ENCODE measurements around the gene PAN3.
A peak's percentile ranks its signal among the peaks of the same experiment; 100 is the strongest.
"Not testable (repeated sequence)": the region's sequence is repeated elsewhere in the genome, so short reads cannot be mapped to it uniquely, and the experiment has no call there.

PAN3 gene

DNA sequence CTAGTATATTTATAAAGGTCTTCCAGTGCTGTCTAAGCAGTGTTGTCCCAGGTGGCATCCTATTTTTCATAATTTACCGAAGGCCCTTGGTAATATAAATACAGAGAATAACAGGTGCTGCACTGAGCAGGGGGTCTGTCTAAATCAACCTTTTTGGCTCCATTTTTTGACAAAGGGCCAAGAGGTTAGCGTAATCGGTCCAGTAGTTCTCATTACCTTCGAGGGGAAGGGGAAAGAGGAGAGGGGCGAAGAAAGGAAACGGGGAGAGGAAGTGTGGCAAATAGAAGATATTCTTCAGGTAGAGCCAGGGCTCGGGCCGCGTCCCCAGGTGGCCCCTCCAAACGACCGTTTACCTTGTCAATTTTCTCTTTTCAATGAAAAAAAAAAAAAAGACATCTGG is 749 bp upstream of the PAN3 start:
- DNase-seq (ENCODE audit: low read depth in 2 of 2), result no peak

DNA sequence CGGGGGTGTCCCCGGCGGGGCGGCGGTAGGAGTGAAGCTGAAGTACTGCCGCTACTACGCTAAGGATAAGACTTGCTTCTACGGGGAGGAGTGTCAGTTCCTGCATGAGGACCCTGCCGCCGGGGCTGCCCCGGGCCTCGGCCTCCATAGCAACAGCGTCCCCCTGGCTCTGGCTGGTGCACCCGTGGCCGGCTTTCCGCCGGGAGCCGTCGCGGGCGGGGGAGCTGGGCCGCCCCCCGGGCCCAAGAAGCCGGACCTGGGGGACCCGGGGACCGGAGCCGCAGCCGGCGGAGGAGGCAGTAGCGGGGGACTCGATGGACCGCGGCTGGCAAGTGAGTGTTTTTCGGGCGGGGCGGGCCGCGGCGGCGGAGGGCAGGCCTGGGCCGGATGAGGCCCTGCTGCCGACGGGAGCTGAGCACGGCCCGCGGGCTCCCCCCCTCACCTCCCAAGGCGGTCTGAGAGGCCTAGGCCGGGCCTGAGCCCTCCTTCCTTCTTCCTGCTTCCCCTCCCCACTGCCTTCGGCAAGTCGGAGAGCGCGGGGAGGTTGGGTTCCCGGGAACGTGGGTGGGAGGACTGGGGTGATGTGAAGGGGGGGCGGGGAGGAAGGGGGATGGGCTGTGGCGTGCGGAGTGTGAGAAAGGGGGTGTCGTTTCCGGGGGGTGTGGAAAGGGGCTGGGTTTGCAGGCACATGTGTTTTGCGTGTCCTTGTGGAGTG is 568 bp downstream of the PAN3 start:
- peak; percentile 82 to 85 for DNase-seq (ENCODE audit: low read depth in 2 of 2)

DNA sequence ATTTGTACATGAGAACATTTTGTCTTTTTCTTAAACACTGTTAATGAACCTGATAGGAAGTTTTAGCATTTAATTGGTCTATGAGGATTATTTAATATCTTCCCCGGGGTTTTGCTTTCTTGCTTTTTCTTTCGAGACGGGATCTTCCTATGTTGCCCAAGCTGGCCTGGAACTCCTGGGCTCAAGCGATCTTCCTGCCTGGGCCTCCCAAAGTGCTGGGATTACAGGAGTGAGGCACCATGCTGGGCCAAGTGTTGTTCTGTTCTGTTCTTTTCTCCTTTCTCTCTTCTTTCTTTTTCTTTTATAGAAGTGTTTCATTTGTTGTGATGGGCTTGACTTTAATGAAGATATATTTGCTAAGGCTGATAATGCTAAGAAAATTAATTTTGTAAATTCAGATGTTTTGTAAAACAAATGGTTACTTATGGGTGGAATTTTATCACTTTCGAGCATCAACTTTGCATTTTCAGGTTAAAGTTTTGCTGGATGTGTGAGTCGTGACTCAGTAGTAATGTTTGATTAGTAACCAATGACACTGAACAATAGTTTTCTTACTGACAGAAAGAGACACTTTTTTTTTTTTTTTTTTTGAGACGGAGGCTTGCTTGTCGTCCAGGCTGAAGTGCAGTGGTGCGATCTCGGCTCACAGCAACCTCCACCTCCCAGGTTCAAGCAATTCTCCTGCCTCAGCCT is 2.2 kb downstream of the PAN3 start:
- DNase-seq (ENCODE audit: low read depth in 2 of 2), result no peak

DNA sequence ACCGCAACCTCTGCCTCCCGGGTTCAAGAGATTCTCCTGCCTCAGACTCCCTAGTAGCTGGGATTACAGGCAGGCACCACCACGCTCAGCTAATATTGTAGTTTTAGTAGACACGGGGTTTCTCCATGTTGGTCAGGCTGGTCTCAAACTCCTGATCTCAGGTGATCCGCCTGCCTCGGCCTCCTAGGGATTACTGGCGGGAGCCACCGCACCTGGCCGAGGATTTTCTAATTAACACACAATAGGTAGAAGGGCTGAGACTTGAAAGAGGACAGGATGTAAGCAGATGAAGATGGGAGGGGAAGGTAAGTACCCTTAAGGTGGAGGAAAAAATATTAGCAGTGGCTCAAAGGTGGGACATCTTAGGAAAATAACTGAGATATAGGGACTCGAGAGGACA is 3.2 kb downstream of the PAN3 start:
- not testable (repeated sequence) for DNase-seq (ENCODE audit: low read depth in 2 of 2)

DNA sequence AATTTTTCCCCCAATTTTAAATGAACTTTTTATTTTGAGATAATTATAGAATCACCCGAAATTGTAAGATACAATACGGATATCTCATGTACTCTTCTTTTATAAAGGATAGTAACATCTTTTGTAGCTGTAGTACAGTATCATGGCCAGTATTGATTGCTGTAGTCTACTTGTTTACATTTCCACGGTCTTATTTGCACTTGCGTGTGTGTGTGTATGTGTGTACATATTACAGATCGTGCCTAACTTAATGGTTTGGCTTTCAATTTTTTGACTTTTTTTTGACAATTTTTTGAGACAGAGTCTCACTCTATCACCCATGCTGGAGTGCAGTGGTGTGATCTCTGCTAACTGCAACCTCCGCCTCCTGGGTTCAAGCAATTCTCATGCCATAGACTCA is 6.7 kb downstream of the PAN3 start:
- DNase-seq (ENCODE audit: low read depth in 2 of 2), result no peak

DNA sequence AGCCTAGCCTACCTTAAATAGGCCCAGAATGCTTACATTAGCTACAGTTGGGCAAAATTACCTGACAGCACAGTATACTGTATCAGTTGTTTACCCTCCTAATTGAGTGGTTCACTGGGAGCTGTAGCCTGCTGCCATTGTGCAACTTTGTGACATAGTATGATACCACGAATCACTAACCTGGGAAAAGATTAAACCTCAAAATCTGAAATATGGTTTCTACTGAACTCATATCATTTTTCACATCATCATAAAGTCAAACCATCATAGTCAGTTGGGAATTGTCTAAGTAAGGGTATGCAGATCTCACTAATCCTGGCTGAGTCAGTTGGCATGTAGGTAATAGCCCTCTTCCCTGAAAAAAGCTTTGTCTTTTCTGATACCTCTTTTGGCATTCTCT is 9.2 kb downstream of the PAN3 start:
- no peak for DNase-seq (ENCODE audit: low read depth in 2 of 2)

DNA sequence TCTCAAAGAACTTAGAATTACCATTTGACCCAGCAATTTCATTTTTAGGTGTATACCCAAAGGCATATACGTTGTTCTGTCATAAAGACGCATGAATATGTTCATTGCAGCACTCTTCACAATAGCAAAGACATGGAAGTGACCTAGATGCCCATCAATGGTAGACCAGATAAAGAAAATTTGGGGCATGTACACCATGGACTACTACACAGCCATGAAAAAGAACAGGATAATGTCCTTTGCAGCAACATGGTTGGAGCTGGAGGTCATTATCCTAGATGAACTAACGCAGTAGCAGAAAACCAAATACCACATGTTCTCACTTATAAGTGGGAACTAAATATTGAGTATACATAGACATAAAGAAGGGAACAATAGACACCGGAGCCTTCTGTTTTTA is 20.7 kb downstream of the PAN3 start:
- no peak for DNase-seq (ENCODE audit: low read depth in 2 of 2)

DNA sequence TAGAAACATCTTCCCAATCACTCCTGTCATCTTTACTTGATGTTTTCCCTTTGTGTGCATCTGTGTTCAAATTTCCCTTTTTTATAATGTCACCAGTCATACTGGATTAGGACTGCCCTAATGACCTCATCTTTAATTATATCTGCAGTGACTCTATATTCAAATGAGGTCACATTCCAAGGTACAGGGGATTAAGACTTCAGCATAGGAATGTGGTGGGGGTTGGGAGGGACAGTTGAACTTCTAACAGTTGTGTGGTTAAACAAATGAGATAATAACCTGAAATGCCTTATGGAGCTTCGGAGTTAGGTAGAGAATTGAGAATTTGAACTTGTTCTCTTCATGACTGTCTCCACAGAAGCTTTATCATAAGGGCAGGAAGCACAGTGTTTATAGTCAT is 23.0 kb downstream of the PAN3 start:
- DNase-seq (ENCODE audit: low read depth in 2 of 2), result no peak

DNA sequence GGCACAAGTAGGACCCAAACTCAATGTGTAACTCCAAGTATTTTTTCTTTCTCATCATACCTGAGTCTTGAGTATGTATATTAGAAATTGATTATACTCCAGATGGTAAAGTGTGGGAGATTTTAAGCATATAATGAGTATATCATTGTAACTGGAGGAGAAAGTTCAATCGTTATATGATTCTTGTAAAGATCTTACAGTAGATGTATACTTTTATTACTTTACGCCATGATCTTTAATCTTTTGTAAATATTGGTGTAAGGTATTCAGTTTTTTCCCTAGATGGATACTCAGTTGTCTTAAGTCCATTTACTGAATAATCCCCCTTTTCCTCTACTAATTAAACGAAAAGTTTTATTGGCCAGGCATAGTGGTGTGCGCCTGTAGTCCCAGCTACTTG is 25.2 kb downstream of the PAN3 start:
- no peak for DNase-seq (ENCODE audit: low read depth in 2 of 2)

DNA sequence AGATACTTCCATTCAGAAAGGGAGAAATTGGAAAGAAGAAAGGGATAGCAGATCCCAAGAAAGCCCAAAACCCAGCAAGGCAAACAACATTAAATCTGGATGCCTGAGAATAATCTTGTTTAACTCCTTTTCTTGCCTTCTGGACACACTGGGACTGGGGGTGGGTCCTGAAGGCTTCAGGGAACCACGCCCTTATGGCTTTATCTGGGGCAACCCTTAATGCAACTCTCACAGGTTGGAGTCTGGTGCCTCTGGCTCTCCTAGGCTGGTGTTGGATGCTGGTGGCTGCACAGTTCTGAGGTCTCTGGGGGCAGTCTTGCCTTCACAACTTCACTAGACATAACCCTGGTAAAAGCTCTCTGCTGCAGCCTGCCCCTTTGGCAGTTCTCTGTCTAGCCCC is 27.9 kb downstream of the PAN3 start:
- no peak for DNase-seq (ENCODE audit: low read depth in 2 of 2)

DNA sequence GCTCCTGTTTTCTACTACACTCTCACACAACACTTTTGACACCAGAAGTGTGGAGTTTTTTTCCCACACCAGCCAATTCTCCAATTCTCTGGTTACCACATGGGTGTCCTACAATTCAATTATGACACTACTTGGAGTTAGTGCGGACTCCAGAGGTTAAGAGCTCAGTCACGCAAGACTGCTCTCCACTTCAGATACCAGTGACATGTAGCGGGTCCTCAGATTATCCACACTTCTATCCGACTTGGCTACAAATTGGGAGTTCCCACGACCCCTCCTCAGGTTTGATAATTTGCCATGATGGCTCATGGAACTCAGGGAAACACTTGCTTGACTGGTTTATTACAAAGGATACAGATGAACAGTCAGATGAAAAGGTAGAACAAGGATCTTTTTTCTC is 32.9 kb downstream of the PAN3 start:
- no peak for DNase-seq (ENCODE audit: low read depth in 2 of 2)

DNA sequence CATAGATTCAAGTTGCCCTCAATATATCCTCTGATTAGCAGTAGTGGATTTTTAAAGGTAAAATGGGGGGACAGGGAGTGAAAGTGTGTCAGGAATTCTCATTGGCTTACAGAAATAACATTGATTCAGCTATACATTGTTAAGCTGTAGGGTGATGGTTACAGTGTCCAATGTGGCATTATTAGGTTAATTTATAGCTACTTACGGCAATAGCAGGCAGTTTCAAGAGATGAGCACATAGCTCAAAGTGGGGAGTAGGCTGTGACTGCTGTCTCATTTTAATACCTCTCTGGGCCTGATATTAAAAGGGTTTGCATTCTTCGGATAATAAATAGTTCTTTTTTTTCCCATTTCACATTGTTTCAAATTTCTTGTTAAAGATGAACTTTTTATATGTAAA is 34.6 kb downstream of the PAN3 start:
- DNase-seq (ENCODE audit: low read depth in 2 of 2), result no peak

DNA sequence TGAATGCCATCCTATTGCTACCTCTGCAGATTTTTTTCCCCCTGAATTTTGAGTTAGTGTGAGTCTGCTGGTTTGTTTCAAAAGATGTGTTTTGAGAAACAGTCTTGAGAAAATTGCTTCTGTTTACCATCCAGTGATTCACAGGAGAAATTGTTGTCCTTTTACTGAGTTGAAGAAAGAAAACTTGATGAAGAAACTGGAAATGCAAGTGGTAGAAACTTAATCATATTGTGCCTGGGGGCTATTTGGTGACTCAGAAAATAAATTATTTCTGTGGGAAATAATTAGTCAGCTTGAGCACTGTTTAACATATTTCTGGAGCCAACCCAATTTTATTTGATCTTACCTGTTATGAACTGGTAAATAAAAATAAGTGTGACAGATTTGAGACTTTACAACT is 35.4 kb downstream of the PAN3 start:
- DNase-seq (ENCODE audit: low read depth in 2 of 2), result no peak

DNA sequence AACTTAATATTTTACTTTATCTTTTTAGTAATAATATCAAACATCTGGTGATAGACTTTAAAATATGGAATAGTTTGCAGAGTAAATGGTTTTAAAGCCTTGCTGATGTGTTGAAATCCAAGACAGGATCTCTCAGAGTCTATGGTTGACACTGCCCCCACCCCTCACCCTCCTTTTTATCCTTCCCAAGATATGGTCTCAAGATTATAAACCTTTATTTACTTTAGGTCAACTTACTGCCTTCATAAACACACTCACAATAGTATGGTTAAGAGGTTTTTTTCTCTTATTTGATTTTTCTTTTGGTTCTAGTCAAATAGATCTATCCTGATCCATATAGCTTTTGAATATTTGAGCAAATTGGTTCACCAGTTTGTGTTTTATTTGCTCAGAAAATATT is 39.0 kb downstream of the PAN3 start:
- no peak for DNase-seq (ENCODE audit: low read depth in 2 of 2)

DNA sequence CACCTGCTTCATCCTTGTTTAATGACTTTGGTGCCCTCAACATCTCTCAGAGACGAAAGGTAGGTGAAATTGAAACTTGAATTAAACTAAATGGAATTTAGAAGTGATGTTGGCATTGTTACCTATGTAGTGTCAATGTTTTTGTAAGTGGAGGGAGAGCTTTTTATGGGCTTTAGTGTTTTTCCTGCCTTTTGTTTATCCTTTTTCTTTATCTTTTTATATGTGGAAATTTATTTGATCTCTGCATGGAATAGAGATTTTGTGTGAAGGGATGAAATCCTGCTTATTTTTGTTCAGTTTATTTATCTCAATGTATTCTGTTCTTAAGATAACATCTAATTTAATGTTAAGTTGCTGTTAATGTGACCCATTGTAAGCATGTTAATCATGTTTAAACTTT is 39.5 kb downstream of the PAN3 start:
- no peak for DNase-seq (ENCODE audit: low read depth in 2 of 2)

DNA sequence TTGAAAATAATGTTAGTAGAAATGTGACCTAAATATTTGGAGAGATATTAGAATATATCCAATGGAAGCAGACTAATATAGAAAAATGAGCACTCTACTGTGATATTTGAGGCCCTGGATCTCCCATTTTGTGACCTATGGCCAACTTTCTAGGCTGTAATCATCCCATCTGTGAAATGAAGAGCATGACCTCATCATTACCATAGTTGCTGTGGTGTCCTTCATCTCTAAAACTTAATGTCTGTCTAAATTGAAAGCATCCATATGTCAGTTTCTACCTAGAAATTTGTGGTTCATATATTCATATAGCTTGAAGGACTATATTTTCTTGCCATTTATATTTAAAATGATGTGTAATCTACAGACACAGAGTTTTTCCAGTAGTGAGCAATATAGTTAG is 41.6 kb downstream of the PAN3 start:
- DNase-seq (ENCODE audit: low read depth in 2 of 2), result no peak

DNA sequence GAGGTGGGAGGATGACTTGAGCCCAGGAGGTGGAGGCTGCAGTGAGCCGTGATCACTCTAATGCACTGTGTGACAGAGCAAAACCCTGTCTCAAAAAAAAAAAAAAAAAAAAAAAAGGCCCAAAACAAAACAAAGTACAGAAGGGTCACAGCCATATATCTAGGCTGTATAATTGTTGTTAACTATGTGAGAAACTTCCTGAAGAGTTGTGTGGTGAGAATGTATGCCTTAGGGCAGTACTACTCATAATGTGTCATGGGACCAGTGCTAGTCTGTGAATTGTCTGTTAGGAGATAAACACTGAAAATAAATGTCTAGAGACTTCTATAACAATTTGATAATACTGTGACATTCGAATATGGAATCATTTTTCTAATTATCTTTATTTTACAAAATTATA is 43.1 kb downstream of the PAN3 start:
- DNase-seq (ENCODE audit: low read depth in 2 of 2), result no peak

DNA sequence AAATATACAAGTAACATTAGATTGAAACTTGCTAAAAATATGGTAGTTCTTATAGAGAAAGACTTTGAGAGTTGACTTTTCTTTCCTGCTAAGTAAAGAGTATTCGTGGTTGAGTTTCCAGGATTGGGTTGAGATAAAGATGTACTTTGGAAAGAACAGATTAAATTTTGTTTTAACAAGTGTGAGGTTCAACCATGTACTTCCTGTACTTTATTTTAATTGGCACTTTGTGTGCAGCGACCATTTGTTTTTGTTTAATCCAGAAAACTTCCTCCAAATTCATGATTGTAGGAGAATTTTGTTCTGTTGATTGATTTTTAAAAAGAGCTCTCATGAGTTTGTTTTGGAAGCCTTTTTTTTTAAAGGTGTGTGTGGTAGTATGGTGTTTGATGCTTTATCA is 46.9 kb downstream of the PAN3 start:
- no peak for DNase-seq (ENCODE audit: low read depth in 2 of 2)

DNA sequence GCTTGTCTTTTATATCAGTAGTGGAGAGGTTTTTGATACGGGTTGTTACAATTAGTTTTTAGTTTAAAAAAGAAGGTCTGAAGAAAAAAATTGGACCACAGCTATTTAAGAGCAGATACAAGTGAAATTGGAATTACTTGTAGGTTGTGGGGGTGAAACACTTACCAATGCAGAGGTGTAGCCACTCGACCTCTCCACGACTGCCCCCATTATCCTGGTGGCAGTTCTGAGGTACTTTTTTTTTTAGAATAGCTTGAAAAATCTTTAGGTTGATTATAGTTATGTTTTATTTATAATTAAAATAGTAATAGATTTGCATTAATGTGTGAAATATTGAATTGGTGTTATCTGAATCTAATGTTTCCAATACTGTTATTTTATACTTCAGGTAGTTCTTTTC is 60.7 kb downstream of the PAN3 start:
- DNase-seq (ENCODE audit: low read depth in 2 of 2), result no peak

DNA sequence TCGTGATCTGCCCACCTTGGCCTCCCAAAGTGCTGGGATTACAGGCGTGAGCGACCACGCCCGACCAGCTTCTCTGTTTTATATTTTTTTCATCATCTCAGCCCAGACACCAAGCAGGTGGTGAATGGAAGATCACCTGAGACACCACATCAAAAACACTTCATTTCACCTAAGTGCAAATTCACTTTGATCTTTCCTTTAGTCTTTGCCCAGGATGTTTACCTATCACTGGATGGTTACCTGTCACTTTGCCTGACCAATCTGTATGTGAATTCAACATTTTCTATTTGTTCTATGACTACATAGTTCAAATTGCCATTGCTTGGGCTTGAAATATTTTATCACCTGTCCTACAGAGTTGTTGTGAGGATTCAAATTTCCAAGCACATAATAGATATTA is 65.7 kb downstream of the PAN3 start:
- DNase-seq (ENCODE audit: low read depth in 2 of 2), result no peak

DNA sequence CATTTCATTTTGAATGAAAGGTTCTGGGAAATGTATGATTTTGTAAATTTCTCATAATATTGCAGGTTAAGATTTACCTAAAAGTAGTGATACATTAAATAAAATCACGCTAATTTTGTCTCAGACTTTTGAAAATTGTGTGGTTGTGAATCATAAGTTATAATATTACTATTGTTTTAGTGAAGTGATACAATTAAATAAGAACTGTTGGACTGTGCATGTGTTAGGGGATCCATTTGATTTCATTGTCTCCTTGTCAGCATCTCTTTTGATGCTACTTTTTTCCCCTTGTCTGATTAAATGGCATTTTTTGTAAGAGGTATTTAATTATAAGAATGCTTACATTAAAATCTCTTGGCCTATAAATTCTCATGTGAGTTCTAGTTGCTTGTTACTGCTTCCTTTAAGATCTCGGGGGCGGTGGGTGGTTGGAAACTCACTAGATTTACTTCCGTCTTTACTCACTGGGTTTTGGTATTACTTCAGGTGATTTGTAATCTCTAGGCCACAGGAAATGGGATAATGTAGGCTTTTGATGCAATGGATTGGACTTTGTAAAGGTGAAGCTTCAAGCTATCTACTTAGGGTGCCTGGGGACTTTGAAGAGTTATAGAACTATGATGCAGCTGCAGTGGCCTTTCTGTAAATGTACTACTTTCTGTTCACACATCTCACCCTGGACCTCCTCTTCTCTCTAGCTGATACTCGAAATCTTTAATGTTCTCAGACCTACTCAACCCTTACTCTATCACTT is 66.5 kb downstream of the PAN3 start:
- DNase-seq (ENCODE audit: low read depth in 2 of 2), result peak; percentile 49 to 51

DNA sequence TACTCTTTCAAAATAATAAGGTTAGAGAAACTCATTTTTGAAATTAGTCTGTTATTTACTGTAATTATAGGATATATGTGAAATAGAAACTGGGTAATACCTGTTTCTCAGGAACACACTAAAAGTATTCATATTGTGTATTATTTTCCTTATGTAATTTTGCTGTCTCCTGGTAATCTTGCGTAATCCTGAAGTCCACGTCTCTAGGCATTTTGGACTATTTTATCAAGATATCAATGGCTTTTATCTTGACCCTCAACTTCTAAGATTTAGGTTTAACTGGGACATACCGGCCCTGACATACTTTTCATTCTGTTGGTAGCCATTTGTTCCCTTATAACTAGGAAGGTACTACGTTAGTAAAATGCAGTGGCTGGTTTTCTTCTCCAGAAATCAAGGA is 80.3 kb downstream of the PAN3 start:
- DNase-seq (ENCODE audit: low read depth in 2 of 2), result no peak
